A673 (cell line): Measurements from ENCODE around the gene MRPL53. TPM values are rescaled to one million over a fixed set of nuclear protein-coding genes. Genes with fewer than 3 reads are reported as not detected.
"Not testable (repeated sequence)": the region's sequence is repeated elsewhere in the genome, so short reads cannot be mapped to it uniquely, and the experiment has no call there.

Experiments
- BruUV-seq: library from RNA; stranded (reverse); fragments of 400-500 nt; replicated peaks from 2 replicates; lab custom pipeline; 2021; lab: Mats Ljungman, UMichigan
- CTCF ChIA-PET: fragments of 300-600 bp; sonication (Branson Sonifier 250); formaldehyde crosslinking; loops from one replicate; lab custom pipeline; 2022; ENCODE audit warnings: antibody characterized with exemption; lab: Charles Lee
- POLR2A ChIA-PET: fragments of 300-600 bp; sonication (Branson Sonifier 250); formaldehyde crosslinking; loops from one replicate; lab custom pipeline; 2022; ENCODE audit warnings: antibody characterized with exemption; ENCODE audit not compliant: low non-redundant PET; lab: Charles Lee
- DNase-seq: peaks from one replicate; pipeline ENCODE4 v3.0.0-alpha.2; 2015; ENCODE audit warnings: low spot score
- H3K27ac ChIP-seq: fragments of 200-600 bp; sonication (generic); 2 replicates; pipeline ENCODE4 v1.5.1; 2016; ENCODE audit warnings: mixed run types, low read depth, mild to moderate bottlenecking, mixed read lengths, antibody characterized with exemption, low read length; ENCODE audit not compliant: poor library complexity, severe bottlenecking
- H3K27me3 ChIP-seq: fragments of 200-600 bp; sonication (generic); replicated peaks from 2 replicates; pipeline ENCODE4 v1.6.1; 2017; ENCODE audit warnings: mixed run types, low read depth, mild to moderate bottlenecking, mixed read lengths, antibody characterized with exemption, low read length; ENCODE audit not compliant: insufficient read depth, poor library complexity
- H3K36me3 ChIP-seq: fragments of 200-600 bp; sonication (generic); 2 replicates; pipeline ENCODE4 v1.6.1; 2016; ENCODE audit warnings: mixed run types, mild to moderate bottlenecking, mixed read lengths, antibody characterized with exemption, low read length; ENCODE audit not compliant: insufficient read depth, poor library complexity, severe bottlenecking
- H3K4me1 ChIP-seq: fragments of 200-600 bp; sonication (generic); 2 replicates; pipeline ENCODE4 v1.6.1; 2017; ENCODE audit warnings: mixed run types, mild to moderate bottlenecking, mixed read lengths, antibody characterized with exemption, low read length; ENCODE audit not compliant: insufficient read depth, poor library complexity, severe bottlenecking
- H3K4me3 ChIP-seq: fragments of 200-600 bp; sonication (generic); 2 replicates; pipeline ENCODE4 v1.5.1; 2016; ENCODE audit warnings: low read depth, mixed run types, mild to moderate bottlenecking, mixed read lengths, low read length; ENCODE audit not compliant: poor library complexity, severe bottlenecking
- H3K9me3 ChIP-seq: fragments of 200-600 bp; sonication (generic); 2 replicates; pipeline ENCODE4 v1.6.1; 2016; ENCODE audit warnings: mixed run types, low read depth, mild to moderate bottlenecking, mixed read lengths, antibody characterized with exemption, low read length; ENCODE audit not compliant: poor library complexity, severe bottlenecking
- CTCF ChIP-seq: fragments of 300-800, 200-600 bp; sonication (generic); conservative IDR thresholded peaks from 2 replicates; pipeline ENCODE4 v1.5.1; 2017; ENCODE audit warnings: low read depth, mild to moderate bottlenecking, antibody characterized with exemption, low read length, moderate library complexity, mixed read lengths
- EZH2 ChIP-seq: fragments of 200-600 bp; sonication (generic); IDR thresholded peaks from 2 replicates; pipeline ENCODE4 v1.6.1; 2017; ENCODE audit warnings: borderline replicate concordance, low read depth, mild to moderate bottlenecking, mixed read lengths, antibody characterized with exemption, low read length; ENCODE audit not compliant: poor library complexity, severe bottlenecking
- intact Hi-C: fragments of 100-400 bp; cut with micrococcal nuclease; formaldehyde crosslinking; loops from one replicate; pipeline ENCODE4 v1.10.0; 2022; ENCODE audit not compliant: unreplicated experiment
- total RNA-seq: library from RNA; stranded (reverse); gene quantifications from 2 replicates; pipeline ENCODE4 v1.2.3, GENCODE V29; 2021

MRPL53 gene
- total RNA-seq, 1 experiment from 2014 or later, result 104 TPM

DNA sequence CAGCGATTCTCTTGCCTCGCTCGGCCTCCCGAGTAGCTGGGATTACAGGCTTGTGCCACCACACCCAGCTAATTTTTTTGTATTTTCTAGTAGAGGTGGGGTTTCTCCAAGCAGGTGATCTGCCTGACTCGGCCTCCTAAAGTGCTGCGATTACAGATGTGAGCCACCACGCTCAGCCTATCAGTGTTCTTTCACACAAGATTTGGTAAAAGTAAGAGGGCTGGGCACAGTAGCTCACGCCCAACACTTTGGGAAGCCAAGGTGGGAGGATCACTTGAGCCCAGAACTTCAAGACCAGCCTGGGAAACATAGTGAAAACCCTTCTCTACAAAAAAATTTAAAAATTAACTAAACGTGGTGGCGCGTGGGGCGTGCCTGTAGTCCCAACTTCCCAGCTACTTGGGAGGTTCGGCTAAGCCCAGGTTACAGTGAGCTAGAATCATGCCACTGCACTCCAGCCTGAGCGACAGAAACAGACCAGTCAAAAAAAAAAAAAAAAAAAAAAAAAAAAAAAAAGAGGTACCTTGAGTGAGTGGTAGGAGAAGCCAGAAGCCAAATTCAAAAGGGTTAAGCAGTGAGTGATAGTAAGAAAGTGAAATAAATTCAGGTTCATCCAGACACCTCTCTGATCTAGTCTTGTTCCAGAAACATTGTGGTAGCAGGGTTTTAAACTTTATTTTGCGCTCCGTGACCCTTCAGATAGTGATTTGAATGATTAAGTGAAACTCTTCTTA is 981 bp downstream of the MRPL53 start:
- CTCF ChIA-PET, result no interaction called here
- POLR2A ChIA-PET, result interaction anchor here (0.7 kb wide), 1 partner anchor 88 kb away, joined by 26 read pairs; no protein-coding TSS in a partner anchor
- Histone ChIP-seq H3K27me3 (no peaks in the 10 kb centered on the region), H3K27ac (peak overlapping the region; percentile 88), H3K36me3 (peaks cover 11% of the 10 kb centered on the region), H3K4me3 (peak overlapping the region; percentile 59), H3K9me3 (no peaks in the 10 kb centered on the region), H3K4me1 (peaks cover 7% of the 10 kb centered on the region)
- DNase-seq, result no peak
- intact Hi-C loops, result no loop called here
- no TSS peak for BruUV-seq
- TF ChIP-seq CTCF (no peak), EZH2 (no peak)

GRCh38 chr2:74470742-74471141 is 1.7 kb downstream of the MRPL53 start:
- intact Hi-C loops, H3K4me3 ChIP-seq, H3K27me3 ChIP-seq, H3K4me1 ChIP-seq, H3K27ac ChIP-seq, CTCF ChIA-PET, H3K9me3 ChIP-seq, DNase-seq, BruUV-seq: not testable (repeated sequence)
- POLR2A ChIA-PET, result interaction anchor here (0.7 kb wide), 1 partner anchor 89 kb away, joined by 26 read pairs; no protein-coding TSS in a partner anchor
- H3K36me3 ChIP-seq, result peaks cover 11% of the 10 kb centered on the region

DNA sequence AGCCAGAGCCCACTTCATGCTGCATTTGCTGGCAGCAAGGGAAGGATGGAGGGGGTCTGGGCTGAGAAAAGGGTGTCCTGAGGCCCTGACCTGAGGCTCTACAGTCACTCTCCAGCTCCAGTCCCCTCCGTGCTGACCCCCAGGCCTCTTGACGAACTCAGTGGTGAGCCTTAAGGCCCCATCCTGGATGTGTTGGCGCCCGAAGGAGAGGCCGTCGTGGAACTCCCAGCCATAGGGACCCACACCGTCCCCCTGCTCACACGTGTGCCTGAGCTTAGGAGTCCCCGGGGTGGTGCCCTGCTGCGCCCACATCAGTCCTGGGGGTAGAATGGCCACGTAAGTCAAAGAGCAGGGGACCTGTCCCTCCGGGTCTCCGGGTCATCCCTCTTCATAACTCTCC is 8.1 kb downstream of the MRPL53 start:
- intact Hi-C loops, result no loop called here
- Histone ChIP-seq H3K27me3 (no peaks in the 10 kb centered on the region), H3K4me3 (peak overlapping the region; percentile 72), H3K36me3 (peaks cover 18% of the 10 kb centered on the region), H3K4me1 (peaks cover 5% of the 10 kb centered on the region), H3K27ac (peak overlapping the region; percentile 75), H3K9me3 (no peaks in the 10 kb centered on the region)
- DNase-seq, result no peak
- no peak for TF ChIP-seq CTCF
- TF ChIP-seq EZH2, result no peak
- no TSS peak for BruUV-seq
- ChIA-PET CTCF (no interaction called here), POLR2A (no interaction called here)

GRCh38 chr2:74462786-74463105 is 9.7 kb downstream of the MRPL53 start:
- Histone ChIP-seq H3K27me3 (no peaks in the 10 kb centered on the region), H3K36me3 (peaks cover 18% of the 10 kb centered on the region), H3K9me3 (no peaks in the 10 kb centered on the region), H3K4me3 (no peak overlapping the region), H3K4me1 (peaks cover 5% of the 10 kb centered on the region), H3K27ac (no peak overlapping the region)
- ChIA-PET CTCF (no interaction called here), POLR2A (no interaction called here)
- no peak for DNase-seq
- no peak for TF ChIP-seq EZH2
- no peak for TF ChIP-seq CTCF
- BruUV-seq, result no TSS peak
- intact Hi-C loops, result no loop called here
